NCI-H2029 (cell line): Measurements from ENCODE around the gene FAM118B.
A peak's percentile ranks its signal among the peaks of the same experiment; 100 is the strongest.

Experiments
- DNase-seq: peaks from one replicate; lab custom pipeline; 2025; lab: John Stamatoyannopoulos, UW

FAM118B gene

GRCh38 chr11:126211236-126212088, at the start of gene FAM118B, which contains the start of gene RPUSD4:
Gene FAM118B, plus strand, starts transcription at chr11:126211782. Its CDS starts 23,220 bp downstream, at chr11:126235002.
Gene RPUSD4, minus strand, starts transcription at chr11:126211650. Its CDS starts 12 bp downstream, at chr11:126211638.
- DNase-seq: peak; percentile 94

GRCh38 chr11:126162306-126163030, 49.1 kb upstream of the FAM118B start:
- no peak for DNase-seq

GRCh38 chr11:126163074-126163700, 48.4 kb upstream of the FAM118B start:
- DNase-seq: no peak

GRCh38 chr11:126163779-126164178, 47.8 kb upstream of the FAM118B start:
- no peak for DNase-seq

- no peak for DNase-seq
Measured at GRCh38 chr11:126164781-126165180, 46.8 kb upstream of the FAM118B start.

GRCh38 chr11:126165311-126165720, 46.3 kb upstream of the FAM118B start:
- DNase-seq: no peak

GRCh38 chr11:126165757-126166156, 45.8 kb upstream of the FAM118B start:
- DNase-seq: no peak

- DNase-seq: no peak
Measured at GRCh38 chr11:126166413-126166812, 45.2 kb upstream of the FAM118B start.

GRCh38 chr11:126167488-126167887, 44.1 kb upstream of the FAM118B start:
- DNase-seq: no peak

GRCh38 chr11:126169291-126169690, 42.3 kb upstream of the FAM118B start:
- no peak for DNase-seq

- no peak for DNase-seq
Measured at GRCh38 chr11:126172596-126173038, 39.0 kb upstream of the FAM118B start.

- DNase-seq: no peak
Measured at GRCh38 chr11:126173257-126173656, 38.3 kb upstream of the FAM118B start.

- DNase-seq: no peak
Measured at GRCh38 chr11:126174816-126175215, 36.8 kb upstream of the FAM118B start.

GRCh38 chr11:126175393-126175792, 36.2 kb upstream of the FAM118B start:
- DNase-seq: no peak

GRCh38 chr11:126176853-126177470, 34.6 kb upstream of the FAM118B start:
- no peak for DNase-seq

GRCh38 chr11:126181939-126182730, 29.4 kb upstream of the FAM118B start:
- no peak for DNase-seq

- DNase-seq: no peak
Measured at GRCh38 chr11:126182787-126183445, 28.7 kb upstream of the FAM118B start.

- no peak for DNase-seq
Measured at GRCh38 chr11:126185259-126186024, 26.1 kb upstream of the FAM118B start.

GRCh38 chr11:126186025-126186698, 25.4 kb upstream of the FAM118B start:
- no peak for DNase-seq
